GM23248 (cell line): ENCODE results near the gene CLCN1.

Source experiments
- EZH2 ChIP-seq: fragments of 200-600 bp; sonication (generic); IDR thresholded peaks from 2 replicates; pipeline ENCODE4 v1.6.1; 2018; ENCODE audit warnings: antibody characterized with exemption, mild to moderate bottlenecking; ENCODE audit not compliant: insufficient read depth, poor library complexity, severe bottlenecking
- EZH2phosphoT487 ChIP-seq: fragments of 200-600 bp; sonication (generic); IDR thresholded peaks from 2 replicates; pipeline ENCODE4 v1.6.1; 2018; ENCODE audit warnings: antibody characterized with exemption, moderate library complexity, mild to moderate bottlenecking, low read depth; ENCODE audit not compliant: insufficient read depth

- TF ChIP-seq EZH2: no peak
- TF ChIP-seq EZH2phosphoT487: no peak
Observed at GRCh38 chr7:143322760-143323633, 7.1 kb downstream of the CLCN1 start.
